HG03575 (cell line): ENCODE data around the gene ENTPD7.

Experiments
- ATAC-seq: cut with Tn5 transposase; IDR thresholded peaks from one replicate; pipeline ENCODE4 v1.9.1; 2021; ENCODE audit not compliant: unreplicated experiment, insufficient number of reproducible peaks, low FRiP score; ENCODE audit errors: extremely low read depth

ENTPD7 gene

DNA sequence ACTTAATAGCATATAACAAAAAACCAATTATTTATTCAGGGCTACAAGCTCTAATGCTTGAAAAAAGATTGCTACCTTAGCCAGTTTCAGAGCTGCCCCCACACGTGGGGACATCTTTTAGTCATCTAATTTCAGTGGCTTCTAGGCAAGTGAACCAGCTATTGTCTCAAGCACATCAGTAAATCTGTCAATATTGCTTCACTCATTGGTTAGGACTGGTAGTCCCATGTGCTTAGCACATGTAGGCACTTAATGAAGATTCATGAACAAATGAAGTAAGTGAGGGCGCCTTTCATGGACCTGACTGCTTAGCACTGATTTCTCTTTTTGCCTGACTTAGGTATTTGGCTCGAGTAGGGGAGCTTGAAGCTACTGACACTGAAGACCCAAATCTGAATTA lies 19.6 kb downstream of the ENTPD7 start:
- no peak for ATAC-seq

DNA sequence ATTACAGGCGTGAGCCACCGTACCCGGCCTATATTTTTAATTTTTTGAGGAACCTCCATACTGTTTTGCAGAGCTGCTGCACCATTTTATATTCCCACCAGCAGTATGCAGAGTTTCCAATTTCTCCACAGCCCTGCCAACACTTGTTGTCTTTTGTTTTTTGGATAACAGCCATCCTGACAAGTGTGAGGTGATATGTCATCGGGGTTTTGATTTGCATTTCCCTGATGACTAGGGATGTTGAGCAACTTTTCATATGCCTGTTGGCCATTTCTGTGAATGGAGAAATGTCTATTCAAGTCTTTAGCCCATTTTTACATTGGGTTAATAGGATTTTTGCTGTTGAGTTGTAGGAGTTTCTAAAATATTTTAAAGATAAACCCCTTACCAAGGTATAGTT lies 22.2 kb downstream of the ENTPD7 start:
- no peak for ATAC-seq

DNA sequence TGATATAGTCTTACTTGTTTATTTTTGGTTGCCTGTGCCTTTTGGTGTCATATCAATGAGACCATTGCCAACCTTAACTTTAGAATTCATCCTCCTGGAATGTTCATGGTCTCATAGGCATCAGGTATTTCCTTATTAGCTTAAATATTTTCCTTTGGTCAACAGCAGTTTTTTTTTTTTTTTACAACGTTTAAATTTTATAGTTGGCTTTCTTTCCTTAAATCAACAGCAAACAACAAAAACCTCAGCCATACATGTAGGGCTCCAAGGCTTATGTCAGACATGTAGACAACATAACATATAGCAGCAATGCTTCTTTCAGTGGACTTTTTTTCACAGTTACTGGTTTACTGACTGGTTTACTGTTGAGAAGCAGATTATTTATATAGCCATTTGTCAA lies 22.7 kb downstream of the ENTPD7 start:
- no peak for ATAC-seq

DNA sequence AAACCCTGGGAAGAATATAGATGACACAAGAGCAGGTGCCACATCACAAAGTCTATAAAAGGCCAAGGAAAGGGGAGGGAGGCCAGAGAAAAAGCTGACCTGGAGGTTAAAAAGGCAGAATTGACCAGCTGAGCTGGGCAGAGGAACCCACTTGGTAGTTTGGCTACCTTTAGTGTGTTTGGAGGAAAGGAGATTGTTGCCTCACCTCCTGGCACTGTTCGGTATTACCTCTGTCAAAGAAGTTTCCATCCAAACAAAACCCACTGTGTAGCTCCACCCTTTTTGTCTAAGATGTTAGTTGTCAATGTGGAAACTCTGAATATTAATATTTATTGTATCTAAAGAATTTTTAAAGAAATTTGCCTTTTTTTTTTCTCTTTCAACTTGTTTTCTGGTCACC lies 23.4 kb downstream of the ENTPD7 start:
- ATAC-seq: no peak

DNA sequence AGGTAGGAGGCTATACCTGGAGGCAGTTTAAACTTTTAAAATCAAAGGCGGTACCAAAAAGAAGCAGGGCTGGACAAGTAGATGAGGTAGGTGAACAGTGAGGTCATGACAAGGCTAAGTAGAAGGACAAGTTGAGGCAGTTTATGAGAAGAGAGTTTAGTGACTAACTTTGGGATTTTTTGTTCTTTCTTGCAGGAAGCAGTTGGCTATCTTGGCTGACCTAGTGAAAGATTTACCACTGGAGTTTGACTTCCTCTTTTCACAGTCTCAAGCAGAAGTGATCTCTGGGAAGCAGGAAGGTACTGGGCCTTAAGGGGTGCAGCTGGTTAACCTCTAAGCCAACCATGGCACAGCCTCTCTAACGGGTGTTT lies 26.3 kb downstream of the ENTPD7 start:
- ATAC-seq: peak; percentile 66

DNA sequence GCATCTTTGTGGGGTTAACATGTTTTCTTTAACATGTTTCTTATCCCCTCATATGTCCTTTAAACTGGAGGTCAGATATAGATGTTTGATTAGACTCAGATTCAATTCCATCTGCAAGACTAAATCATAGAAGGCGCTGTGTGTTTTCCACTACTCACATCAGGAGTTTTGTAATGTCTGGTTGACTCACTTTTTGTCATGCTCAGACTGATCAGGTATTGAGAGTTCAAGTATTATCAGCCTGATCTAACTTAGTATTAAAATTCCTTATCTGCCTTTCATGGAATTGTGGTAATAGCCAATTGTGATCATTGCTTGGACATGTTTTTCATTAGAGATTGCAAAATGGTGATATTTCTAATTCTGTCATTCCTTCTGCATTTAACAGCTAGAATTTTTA lies 30.2 kb downstream of the ENTPD7 start:
- ATAC-seq: no peak

DNA sequence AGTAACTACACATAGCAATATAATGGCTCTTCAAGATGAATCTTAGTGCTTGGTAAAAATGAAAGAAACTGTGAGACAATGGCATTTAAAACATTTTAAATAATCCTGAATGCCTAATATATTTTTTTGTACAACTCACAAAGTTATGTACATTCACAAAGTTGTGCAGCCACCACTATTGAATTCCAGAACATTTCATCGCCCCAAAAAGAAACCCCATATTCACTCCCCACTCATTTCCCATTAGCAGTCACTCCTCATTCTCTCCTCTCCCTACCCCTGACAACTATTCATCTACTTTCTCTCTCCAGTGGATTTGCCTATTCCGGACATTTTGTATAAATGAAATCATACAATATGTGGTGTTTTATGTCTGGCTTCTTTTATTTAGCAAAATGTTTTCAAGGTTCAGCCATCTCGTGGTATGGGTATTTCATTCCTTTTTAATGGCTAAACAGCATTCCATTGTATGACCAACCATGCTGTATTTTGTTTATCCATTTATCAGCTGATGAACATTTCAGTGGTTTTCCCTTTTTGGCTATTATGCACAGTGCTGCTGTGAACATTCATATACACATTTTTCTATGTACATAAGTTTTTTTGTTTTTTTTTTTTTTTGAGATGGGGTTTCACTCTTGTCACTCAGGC lies 34.7 kb downstream of the ENTPD7 start:
- no peak for ATAC-seq

DNA sequence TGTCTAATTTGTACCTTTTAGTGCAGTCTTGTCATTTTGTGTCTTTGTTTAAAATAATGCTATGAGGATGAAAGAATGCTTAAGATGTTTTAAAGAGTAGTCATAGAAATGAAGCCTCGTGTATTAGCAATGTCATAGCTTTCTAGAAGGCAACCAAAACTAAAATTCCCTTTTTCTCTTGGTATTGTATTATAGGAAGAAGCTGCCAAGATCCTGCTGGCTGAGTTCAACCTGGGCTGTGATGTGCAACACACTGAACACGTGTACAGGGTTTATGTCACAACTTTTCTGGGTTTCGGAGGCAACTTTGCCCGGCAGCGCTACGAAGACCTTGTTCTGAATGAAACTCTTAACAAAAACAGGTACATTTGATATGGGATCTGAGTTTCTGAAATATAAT lies 36.5 kb downstream of the ENTPD7 start:
- no peak for ATAC-seq

DNA sequence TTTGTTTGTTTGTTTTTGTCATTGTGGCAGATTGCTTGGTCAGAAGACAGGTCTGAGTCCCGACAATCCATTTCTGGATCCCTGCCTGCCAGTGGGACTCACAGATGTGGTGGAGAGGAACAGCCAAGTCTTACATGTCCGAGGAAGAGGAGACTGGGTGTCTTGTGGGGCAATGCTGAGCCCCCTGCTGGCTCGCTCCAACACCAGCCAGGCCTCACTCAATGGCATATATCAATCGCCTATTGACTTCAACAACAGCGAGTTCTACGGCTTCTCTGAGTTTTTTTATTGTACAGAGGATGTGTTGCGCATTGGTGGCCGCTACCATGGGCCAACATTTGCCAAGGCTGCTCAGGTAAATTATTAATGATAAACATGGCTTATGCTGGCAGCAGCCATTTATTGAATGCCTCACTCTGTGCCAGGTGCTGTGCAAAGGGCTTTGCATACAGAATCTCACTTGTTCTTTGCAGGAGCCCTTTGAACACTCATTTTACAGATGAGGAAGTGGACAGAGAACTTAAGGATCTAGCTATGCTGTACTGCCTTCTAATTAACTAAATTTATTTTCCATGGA lies 39.3 kb downstream of the ENTPD7 start:
- ATAC-seq: no peak

DNA sequence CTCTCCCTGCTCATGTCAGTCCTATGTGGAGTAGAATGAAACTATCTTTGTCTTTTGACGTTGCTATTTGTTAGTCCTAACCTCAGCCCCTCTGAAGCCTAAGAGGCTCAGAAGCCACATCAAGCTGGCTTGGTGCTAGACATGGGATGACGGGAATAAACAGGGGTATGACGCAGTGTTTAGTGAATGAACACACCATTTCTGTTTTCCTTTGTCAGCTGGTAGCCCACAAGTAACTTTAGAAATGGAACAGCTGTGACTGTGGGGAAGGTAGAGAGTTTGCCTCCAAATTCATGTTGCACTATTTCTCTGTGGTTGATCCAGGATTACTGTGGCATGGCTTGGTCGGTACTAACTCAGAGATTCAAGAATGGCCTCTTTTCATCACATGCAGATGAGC lies 41.3 kb downstream of the ENTPD7 start:
- no peak for ATAC-seq

DNA sequence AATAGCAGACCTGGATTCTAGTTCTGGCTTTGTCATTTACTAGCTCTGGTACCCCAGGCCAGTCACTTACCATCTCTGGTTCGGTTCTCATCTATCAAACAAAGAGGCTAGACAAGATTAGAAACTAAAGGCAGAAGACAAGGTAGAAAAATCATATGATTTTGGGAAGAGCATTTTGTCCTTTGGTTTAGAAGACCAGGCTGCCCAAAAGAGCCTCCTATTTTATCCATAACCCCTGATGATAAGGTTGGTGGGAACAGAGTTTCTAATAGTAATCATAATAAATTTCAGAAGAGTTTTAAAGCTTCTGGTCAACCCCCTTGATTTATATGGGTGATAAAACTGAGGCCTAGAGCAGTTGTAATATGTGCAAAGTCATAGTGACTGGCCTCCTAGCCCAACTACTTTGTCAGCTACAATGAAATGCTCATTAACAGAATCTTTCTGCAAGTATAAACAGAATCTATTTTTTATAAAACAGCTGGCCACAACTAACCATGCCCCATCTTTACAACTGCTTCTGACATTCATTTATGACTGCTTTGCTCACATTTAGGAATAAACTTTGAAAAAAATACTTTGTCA lies 49.2 kb downstream of the ENTPD7 start:
- ATAC-seq: no peak

DNA sequence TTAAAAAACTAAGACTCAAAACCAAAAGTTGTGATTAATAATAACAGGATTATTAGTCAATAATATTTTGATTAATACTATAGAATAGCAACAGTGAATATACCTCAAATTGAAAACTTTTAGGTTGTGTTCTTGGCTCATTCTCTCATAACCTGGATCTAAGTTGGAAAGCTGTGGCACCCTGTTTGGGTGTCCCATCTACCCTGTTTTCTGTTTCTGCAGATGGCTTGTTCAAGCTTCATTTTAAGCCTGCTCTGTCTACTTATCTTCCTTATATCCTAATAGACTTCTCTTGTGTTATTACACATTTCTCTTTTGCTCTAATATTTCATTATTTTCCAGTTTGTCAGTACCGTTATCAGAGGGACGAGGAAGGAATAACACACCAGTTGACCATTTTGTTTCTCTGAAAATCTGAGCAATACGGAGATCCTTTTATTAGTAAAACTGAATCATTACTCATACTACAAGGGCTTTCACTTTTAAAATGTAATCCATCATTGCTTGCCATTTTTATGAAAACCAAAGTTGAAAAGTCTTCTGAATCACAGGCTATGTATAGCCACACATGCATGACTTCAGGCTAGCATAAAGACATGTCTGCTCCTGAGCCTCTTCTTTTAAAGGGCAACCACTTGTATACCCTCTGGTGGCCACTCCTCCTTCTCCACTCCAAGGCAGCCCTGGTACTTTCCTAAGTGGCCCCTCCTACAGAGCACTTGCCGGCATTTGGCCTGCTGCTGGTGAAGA lies 50.3 kb downstream of the ENTPD7 start:
- no peak for ATAC-seq

DNA sequence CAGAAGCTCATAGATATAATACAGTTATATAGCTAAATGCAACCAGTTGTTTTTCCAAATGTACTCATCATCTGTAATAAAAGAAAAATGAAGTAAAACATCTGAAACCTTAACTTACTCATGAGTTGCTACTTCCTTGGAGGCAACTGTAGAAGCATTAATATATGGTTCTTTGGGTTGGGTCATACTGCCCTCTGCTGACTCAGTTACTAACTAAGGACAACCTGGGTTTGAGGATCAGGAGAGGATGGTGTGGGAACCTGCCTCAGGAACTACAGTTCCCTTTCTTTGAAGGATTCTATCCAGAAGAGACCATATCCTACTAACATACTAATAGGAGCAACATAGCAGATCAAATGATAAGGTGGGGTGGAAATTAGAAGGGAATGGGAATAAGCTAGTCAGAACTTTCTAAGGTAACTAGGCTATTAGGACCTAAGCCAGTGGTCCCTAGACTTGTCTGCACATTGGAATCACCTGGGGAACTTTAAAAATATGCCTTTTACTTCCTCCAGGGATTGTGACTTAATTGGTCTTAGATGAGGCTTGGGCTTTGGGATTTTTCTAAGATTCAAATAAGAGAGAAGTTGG lies 51.9 kb downstream of the ENTPD7 start:
- ATAC-seq: no peak

DNA sequence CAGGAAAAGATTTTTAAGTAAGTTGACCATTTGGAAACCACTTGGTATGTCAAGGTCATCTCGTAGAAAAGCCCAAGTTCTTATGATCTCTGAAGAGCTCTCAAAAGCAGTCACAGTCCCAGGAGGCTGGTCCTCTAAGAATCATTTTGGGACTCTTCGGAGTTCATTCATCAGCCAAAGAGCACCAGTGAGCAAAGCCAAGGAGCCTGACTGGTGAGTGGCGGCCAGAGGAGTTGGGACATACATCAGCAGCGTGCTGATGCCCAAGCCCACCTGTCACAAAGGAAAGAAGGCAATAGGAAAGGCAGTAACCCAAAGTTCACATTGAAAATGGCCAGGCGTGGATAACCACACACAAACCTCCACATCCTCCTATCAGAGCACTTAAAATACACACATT lies 55.1 kb downstream of the ENTPD7 start:
- no peak for ATAC-seq

DNA sequence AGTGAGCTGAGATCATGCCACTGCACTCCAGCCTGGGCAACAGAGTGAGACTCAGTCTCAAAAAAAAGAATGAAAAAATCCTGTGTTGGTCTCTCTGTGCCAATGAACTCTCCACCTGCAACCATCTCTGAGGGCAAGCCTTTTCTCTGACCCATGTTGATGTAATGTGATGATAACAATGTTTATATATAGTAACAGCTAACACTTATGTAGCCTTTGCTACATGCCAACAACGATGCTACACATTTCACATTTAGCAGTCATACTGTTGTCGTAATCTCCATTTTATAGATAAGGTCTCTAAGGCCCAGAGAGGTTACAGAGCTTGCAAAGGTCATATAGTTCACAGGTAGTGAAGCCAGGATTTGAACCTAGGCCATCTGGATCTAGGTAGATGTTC lies 61.1 kb downstream of the ENTPD7 start:
- no peak for ATAC-seq

DNA sequence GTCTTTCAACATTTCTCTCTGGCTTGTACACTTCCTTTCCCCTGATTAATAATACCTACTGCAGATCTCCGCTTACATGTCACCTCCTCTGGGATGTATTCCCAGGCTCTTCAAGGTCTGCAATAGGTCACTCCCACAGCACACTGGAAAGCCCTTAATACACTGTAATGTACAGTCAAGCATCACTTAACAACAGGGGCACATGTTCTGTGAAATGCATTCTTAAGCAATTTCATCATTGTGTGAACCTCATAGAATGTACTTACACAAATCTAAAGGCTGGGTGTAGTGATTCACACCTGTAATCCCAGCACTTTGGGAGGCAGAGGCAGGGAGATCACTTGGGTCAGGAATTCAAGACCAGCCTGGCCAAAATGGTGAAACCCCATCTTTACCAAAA lies 70.7 kb downstream of the ENTPD7 start:
- no peak for ATAC-seq

DNA sequence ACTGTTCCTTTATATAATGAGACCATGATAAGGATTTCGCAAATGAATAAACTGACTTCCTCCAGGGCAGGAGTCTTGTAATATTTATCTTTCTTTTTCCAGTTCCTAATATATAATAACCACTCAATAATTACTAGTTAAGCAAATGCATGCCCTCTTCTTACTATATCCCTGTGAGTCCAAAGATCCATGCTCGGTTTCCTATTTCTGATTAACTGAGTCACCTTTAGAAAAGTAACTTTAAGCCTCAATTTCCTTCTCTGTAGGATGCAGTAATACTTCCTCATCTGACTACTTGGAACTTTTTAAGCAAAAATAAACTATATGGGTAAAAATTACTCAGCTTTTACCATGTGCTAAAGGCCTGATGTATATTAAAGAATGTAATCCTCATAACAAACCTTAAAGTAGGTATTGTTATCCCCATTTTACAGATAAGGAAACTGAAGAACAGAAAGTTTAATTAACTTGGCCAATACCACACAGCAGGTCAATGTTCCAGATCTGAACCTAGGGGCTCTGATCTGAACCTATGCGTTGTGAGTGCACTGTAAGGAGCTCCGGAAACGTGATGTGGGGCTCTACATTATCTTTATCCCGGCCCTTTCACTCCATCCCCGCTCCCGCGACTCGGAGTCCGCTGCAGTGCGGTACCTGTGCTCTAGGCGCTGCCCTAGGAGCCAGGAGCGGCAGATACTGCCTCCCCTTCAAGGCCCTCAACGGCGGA lies 72.2 kb downstream of the ENTPD7 start:
- ATAC-seq: no peak

DNA sequence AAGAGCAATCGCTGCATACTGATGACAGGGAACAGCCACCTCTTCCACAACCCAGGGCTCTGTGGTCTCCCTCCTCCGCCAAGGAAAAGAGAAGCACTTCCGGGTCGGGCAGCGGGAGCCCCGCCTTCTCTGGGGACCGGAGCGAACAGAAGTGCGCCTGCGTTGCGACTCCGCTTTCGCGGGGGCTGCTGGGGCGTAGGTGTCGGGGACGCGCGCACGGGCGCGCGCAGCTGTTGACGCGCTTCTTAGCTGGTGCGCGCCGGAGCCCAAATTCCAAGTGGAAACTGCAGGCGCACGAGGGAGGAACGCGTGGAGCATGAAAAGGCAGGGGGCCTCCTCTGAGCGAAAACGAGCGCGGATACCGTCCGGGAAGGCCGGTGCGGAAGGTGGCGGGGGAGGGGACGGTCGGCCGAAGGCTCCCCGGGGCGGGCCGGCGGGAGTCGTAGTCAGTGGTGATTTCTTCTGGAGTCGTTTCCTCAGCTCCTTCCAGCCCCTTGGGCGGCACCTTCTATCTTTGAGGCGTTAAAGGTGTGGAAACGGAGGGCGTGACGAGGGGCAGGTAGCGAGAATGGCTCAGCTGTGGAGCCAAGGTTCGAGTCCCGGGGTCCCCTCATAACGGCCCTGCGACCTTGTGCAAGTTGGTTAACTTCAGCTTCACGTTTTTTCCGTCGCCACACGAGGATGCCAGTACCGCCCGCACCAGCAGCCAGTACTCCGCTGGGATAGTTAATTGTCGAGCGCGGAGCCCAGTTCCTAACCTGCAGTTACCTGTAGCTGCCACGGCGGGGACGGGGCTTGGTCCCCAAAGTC lies 72.9 kb downstream of the ENTPD7 start, which contains the start of the genes COX15 and CUTC:
Gene COX15 (minus strand): TSS at position 95 of the 810 bp plus-strand sequence. CDS start 78 bp downstream, at position 17.
Gene CUTC (plus strand): TSS at position 202 of the 810 bp plus-strand sequence. CDS start 115 bp downstream, at position 317.
- ATAC-seq: peak; percentile 51
